ENCODE data around the gene TMEM126B.
A peak's percentile ranks its signal among the peaks of the same experiment; 100 is the strongest.

TMEM126B gene

GRCh38 chr11:85685820-85686459, 57.5 kb downstream of the TMEM126B start, which contains the start of gene CCDC89:
Gene CCDC89 (minus strand): TSS chr11:85686195. CDS start chr11:85686130, 65 bp downstream.
- no peaks in the 10 kb centered on the region for H3K36me3 Mint-ChIP-seq (ENCODE audit: low read depth)
- H3K9me3 Mint-ChIP-seq, result no peaks in the 10 kb centered on the region
- peak within 1 kb of the TSS; percentile 68 for H3K27ac Mint-ChIP-seq
- TF ChIP-seq, protein P1, sequence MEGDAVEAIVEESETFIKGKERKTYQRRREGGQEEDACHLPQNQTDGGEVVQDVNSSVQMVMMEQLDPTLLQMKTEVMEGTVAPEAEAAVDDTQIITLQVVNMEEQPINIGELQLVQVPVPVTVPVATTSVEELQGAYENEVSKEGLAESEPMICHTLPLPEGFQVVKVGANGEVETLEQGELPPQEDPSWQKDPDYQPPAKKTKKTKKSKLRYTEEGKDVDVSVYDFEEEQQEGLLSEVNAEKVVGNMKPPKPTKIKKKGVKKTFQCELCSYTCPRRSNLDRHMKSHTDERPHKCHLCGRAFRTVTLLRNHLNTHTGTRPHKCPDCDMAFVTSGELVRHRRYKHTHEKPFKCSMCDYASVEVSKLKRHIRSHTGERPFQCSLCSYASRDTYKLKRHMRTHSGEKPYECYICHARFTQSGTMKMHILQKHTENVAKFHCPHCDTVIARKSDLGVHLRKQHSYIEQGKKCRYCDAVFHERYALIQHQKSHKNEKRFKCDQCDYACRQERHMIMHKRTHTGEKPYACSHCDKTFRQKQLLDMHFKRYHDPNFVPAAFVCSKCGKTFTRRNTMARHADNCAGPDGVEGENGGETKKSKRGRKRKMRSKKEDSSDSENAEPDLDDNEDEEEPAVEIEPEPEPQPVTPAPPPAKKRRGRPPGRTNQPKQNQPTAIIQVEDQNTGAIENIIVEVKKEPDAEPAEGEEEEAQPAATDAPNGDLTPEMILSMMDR (IDR thresholded peaks at IDR 0.05), result no peak
- H3K4me3 Mint-ChIP-seq, result no peak within 1 kb of the TSS
- H3K4me1 Mint-ChIP-seq, result peaks cover 13% of the 10 kb centered on the region
- no peak for DNase-seq
- peaks cover 12% of the 10 kb centered on the region for H3K27me3 Mint-ChIP-seq (ENCODE audit: low read depth, poor library complexity)
